DMS 273 (cell line): Measurements from ENCODE around the gene CNTNAP2.

ENCODE experiments used
- DNase-seq: peaks from one replicate; lab custom pipeline; 2025; ENCODE audit not compliant: unreplicated experiment; lab: John Stamatoyannopoulos, UW

The CNTNAP2 gene

GRCh38 chr7:147196481-147196880 lies 1079.9 kb downstream of the CNTNAP2 start:
- DNase-seq = no peak

GRCh38 chr7:147197006-147197405 lies 1080.4 kb downstream of the CNTNAP2 start:
- DNase-seq = no peak

- DNase-seq = no peak
Observed at GRCh38 chr7:147199868-147200267, 1083.3 kb downstream of the CNTNAP2 start.

GRCh38 chr7:147207988-147208387 lies 1091.4 kb downstream of the CNTNAP2 start:
- DNase-seq = no peak

GRCh38 chr7:147231275-147231674 lies 1114.7 kb downstream of the CNTNAP2 start:
- no peak for DNase-seq

GRCh38 chr7:147235645-147236382 lies 1119.2 kb downstream of the CNTNAP2 start:
- DNase-seq = no peak

- DNase-seq = no peak
Observed at GRCh38 chr7:147240468-147240867, 1123.9 kb downstream of the CNTNAP2 start.

GRCh38 chr7:147245274-147245673 lies 1128.7 kb downstream of the CNTNAP2 start:
- peak; percentile 79 for DNase-seq

GRCh38 chr7:147249956-147250355 lies 1133.4 kb downstream of the CNTNAP2 start:
- peak; percentile 5 for DNase-seq

GRCh38 chr7:147251751-147252325 lies 1135.2 kb downstream of the CNTNAP2 start:
- DNase-seq = no peak

- DNase-seq = no peak
Observed at GRCh38 chr7:147261693-147262092, 1145.1 kb downstream of the CNTNAP2 start.

- DNase-seq = no peak
Observed at GRCh38 chr7:147265528-147265927, 1148.9 kb downstream of the CNTNAP2 start.

GRCh38 chr7:147276106-147276505 lies 1159.5 kb downstream of the CNTNAP2 start:
- DNase-seq = no peak

- no peak for DNase-seq
Observed at GRCh38 chr7:147276783-147277370, 1160.3 kb downstream of the CNTNAP2 start.

- DNase-seq = no peak
Observed at GRCh38 chr7:147279514-147279913, 1162.9 kb downstream of the CNTNAP2 start.

- no peak for DNase-seq
Observed at GRCh38 chr7:147279964-147280374, 1163.4 kb downstream of the CNTNAP2 start.

GRCh38 chr7:147282204-147282603 lies 1165.6 kb downstream of the CNTNAP2 start:
- DNase-seq = no peak

GRCh38 chr7:147296201-147296600 lies 1179.6 kb downstream of the CNTNAP2 start:
- DNase-seq = no peak

GRCh38 chr7:147296986-147297385 lies 1180.4 kb downstream of the CNTNAP2 start:
- no peak for DNase-seq

- DNase-seq = no peak
Observed at GRCh38 chr7:147298611-147299043, 1182.0 kb downstream of the CNTNAP2 start.

GRCh38 chr7:147300293-147300692 lies 1183.7 kb downstream of the CNTNAP2 start:
- DNase-seq = no peak

GRCh38 chr7:147304376-147304775 lies 1187.8 kb downstream of the CNTNAP2 start:
- no peak for DNase-seq
